K562 (cell line): ENCODE results near the gene SPHK2. TPM values are rescaled to one million over a fixed set of nuclear protein-coding genes. Genes with fewer than 3 reads are reported as not detected.

ENCODE experiments used
- CBX5 ChIP-seq: IDR thresholded peaks from 2 replicates; pipeline ENCODE4 v1.6.1; 2014; ENCODE audit warnings: low read depth, borderline replicate concordance
- CXXC5 ChIP-seq: fragments of 250-450 bp; sonication (Bioruptor Pico); IDR thresholded peaks from 2 replicates; pipeline ENCODE4 v1.8.0; 2022; ENCODE audit warnings: inconsistent platforms, mild to moderate bottlenecking, moderate library complexity
- JUND ChIP-seq, 2 experiments: IDR thresholded peaks; 2 replicates in 1 of 2; 3 replicates in 1 of 2; pipeline ENCODE4 v1.6.1; 2011; ENCODE audit warnings: borderline replicate concordance in 2 of 2, low read depth in 2 of 2, low read length in 2 of 2, improper control_type of control experiment in 1 of 2, missing biosample characterization in 1 of 2, missing genetic modification characterization in 1 of 2, missing genetic modification reagents in 1 of 2
- KLF1 ChIP-seq: fragments of 450-650 bp; IDR thresholded peaks from 2 replicates; pipeline ENCODE4 v1.6.1; 2016; ENCODE audit warnings: missing genetic modification characterization, missing compliant biosample characterization
- MITF ChIP-seq: IDR thresholded peaks from 2 replicates; pipeline ENCODE4 v1.6.1; 2014; ENCODE audit warnings: antibody characterized with exemption
- NKRF ChIP-seq: fragments of 450-650 bp; IDR thresholded peaks from 2 replicates; pipeline ENCODE4 v1.6.1; 2016; ENCODE audit warnings: borderline replicate concordance
- TGIF2 ChIP-seq: sonication (generic); formaldehyde crosslinking; IDR thresholded peaks from 2 replicates; pipeline ENCODE4 v1.8.1; 2022; ENCODE audit warnings: mild to moderate bottlenecking, missing genetic modification reagents, moderate library complexity
- ZFP36 ChIP-seq: fragments of 150-350 bp; IDR thresholded peaks from 2 replicates; pipeline ENCODE4 v1.6.1; 2018; ENCODE audit warnings: low read length, low read depth; ENCODE audit not compliant: partially characterized antibody
- polyA plus RNA-seq, 8 experiments: library from polyadenylated mRNA; depleted of rRNA in 4 of 8; stranded (reverse) in 5 of 8; unstranded in 3 of 8; fragments of >200 nt; fragmentation: Nextera tagmentation in 2 of 8; fragmentation: Illumina TruSeq in 1 of 8; extraction: Ambion mirVana in 2 of 8; extraction: Trizol in 1 of 8; gene quantifications; 2 replicates each; pipeline versions ENCODE4 v1.2.1 to v1.2.3, GENCODE V29; 2011 to 2014; ENCODE audit warnings: inconsistent platforms in 1 of 8, missing spikeins in 1 of 8
- total RNA-seq, 7 experiments: library from RNA; depleted of rRNA in 6 of 7; stranded (reverse); fragments of >200 nt in 6 of 7; fragmentation: Illumina TruSeq in 2 of 7; extraction: Trizol in 2 of 7; gene quantifications; 2 replicates each; pipeline versions ENCODE4 v1.2.1 to v1.2.3, GENCODE V29; 2011 to 2021; ENCODE audit warnings: low replicate concordance in 1 of 7
- TF ChIP-seq, protein P1 (sequence below): fragments of 250-450 bp; sonication (Bioruptor Pico); IDR thresholded peaks from 2 replicates; pipeline ENCODE4 v1.4.0; 2020
- TF ChIP-seq, protein P2 (sequence below): fragments of 250-450 bp; sonication (Bioruptor Pico); IDR thresholded peaks from 2 replicates; pipeline ENCODE4 v1.5.0; 2021
- TF ChIP-seq, protein P3 (sequence below): fragments of 250-450 bp; sonication (Bioruptor Pico); IDR thresholded peaks from 2 replicates; pipeline ENCODE4 v1.4.0; 2020; ENCODE audit warnings: mild to moderate bottlenecking, moderate library complexity

SPHK2 gene
- total and polyA plus RNA-seq, 9 of the 15 experiments (the other 6 are each of a cell fraction or from before 2014, with no cell fraction given): 0.10 to 15.2 (median 2.9) TPM

DNA sequence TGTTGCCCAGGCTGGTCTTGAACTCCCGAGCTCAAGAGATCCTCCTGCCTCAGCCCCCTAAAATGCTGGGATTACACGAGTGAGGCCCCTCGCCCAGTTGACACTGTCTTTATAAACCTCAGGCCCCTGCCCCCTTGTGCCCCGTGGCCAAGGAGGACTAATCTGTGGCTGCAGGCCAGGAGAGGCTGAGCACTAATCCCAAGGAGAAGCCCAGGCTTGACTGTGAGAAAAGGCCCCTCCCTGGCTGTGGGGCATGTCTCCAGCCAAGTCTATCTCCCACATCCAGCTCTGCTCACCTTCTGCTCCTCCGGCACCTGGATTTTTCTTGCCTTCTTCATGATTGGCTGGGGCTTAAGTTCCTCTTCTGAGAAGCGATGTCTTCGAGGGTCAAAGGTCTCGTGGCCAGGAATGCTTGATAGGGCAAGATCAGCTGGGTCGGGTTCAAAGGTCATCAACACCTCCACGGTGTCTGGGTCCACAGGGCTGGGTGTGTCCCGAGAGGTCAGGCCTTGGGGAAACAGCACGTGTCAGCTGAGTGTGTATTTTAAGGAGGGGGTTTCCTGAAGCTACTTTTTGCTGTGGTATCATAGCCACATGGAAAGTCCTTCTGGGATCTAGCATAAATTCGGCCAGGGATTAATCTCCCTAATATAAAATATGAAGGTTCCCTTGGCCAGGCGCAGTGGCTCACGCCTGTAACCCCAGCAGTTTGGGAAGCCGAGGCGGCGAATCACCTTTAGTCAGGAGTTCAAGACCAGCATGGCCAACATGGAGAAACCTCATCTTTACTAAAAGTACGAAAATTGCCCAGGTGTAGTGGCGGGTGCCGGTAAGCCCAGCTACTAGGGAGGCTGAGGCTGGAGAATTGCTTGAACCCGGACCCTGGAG, 14.1 kb downstream of the SPHK2 start (continued):
- TF ChIP-seq, protein P1, sequence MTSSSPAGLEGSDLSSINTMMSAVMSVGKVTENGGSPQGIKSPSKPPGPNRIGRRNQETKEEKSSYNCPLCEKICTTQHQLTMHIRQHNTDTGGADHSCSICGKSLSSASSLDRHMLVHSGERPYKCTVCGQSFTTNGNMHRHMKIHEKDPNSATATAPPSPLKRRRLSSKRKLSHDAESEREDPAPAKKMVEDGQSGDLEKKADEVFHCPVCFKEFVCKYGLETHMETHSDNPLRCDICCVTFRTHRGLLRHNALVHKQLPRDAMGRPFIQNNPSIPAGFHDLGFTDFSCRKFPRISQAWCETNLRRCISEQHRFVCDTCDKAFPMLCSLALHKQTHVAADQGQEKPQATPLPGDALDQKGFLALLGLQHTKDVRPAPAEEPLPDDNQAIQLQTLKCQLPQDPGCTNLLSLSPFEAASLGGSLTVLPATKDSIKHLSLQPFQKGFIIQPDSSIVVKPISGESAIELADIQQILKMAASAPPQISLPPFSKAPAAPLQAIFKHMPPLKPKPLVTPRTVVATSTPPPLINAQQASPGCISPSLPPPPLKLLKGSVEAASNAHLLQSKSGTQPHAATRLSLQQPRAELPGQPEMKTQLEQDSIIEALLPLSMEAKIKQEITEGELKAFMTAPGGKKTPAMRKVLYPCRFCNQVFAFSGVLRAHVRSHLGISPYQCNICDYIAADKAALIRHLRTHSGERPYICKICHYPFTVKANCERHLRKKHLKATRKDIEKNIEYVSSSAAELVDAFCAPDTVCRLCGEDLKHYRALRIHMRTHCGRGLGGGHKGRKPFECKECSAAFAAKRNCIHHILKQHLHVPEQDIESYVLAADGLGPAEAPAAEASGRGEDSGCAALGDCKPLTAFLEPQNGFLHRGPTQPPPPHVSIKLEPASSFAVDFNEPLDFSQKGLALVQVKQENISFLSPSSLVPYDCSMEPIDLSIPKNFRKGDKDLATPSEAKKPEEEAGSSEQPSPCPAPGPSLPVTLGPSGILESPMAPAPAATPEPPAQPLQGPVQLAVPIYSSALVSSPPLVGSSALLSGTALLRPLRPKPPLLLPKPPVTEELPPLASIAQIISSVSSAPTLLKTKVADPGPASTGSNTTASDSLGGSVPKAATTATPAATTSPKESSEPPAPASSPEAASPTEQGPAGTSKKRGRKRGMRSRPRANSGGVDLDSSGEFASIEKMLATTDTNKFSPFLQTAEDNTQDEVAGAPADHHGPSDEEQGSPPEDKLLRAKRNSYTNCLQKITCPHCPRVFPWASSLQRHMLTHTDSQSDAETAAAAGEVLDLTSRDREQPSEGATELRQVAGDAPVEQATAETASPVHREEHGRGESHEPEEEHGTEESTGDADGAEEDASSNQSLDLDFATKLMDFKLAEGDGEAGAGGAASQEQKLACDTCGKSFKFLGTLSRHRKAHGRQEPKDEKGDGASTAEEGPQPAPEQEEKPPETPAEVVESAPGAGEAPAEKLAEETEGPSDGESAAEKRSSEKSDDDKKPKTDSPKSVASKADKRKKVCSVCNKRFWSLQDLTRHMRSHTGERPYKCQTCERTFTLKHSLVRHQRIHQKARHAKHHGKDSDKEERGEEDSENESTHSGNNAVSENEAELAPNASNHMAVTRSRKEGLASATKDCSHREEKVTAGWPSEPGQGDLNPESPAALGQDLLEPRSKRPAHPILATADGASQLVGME: no peak
- TF ChIP-seq CXXC5 (CRISPR knock-in tag) (peak; percentile 73), KLF1 (no peak), NKRF (peak; percentile 15; the same call in 1 of the 2 replicates), ZFP36 (no peak), JUND (IDR thresholded peaks at IDR 0.05; ENCODE audit: borderline replicate concordance, low read depth, low read length) (no peak), JUND (tag; IDR thresholded peaks at IDR 0.05; ENCODE audit: borderline replicate concordance, low read depth, low read length) (peak; percentile 48; the same call in 1 of the 3 replicates), CBX5 (no peak), TGIF2 (CRISPR knock-in tag) (no peak), MITF (no peak)
- TF ChIP-seq, protein P2, sequence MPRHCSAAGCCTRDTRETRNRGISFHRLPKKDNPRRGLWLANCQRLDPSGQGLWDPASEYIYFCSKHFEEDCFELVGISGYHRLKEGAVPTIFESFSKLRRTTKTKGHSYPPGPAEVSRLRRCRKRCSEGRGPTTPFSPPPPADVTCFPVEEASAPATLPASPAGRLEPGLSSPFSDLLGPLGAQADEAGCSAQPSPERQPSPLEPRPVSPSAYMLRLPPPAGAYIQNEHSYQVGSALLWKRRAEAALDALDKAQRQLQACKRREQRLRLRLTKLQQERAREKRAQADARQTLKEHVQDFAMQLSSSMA (CRISPR knock-in tag): no peak
- TF ChIP-seq, protein P3, sequence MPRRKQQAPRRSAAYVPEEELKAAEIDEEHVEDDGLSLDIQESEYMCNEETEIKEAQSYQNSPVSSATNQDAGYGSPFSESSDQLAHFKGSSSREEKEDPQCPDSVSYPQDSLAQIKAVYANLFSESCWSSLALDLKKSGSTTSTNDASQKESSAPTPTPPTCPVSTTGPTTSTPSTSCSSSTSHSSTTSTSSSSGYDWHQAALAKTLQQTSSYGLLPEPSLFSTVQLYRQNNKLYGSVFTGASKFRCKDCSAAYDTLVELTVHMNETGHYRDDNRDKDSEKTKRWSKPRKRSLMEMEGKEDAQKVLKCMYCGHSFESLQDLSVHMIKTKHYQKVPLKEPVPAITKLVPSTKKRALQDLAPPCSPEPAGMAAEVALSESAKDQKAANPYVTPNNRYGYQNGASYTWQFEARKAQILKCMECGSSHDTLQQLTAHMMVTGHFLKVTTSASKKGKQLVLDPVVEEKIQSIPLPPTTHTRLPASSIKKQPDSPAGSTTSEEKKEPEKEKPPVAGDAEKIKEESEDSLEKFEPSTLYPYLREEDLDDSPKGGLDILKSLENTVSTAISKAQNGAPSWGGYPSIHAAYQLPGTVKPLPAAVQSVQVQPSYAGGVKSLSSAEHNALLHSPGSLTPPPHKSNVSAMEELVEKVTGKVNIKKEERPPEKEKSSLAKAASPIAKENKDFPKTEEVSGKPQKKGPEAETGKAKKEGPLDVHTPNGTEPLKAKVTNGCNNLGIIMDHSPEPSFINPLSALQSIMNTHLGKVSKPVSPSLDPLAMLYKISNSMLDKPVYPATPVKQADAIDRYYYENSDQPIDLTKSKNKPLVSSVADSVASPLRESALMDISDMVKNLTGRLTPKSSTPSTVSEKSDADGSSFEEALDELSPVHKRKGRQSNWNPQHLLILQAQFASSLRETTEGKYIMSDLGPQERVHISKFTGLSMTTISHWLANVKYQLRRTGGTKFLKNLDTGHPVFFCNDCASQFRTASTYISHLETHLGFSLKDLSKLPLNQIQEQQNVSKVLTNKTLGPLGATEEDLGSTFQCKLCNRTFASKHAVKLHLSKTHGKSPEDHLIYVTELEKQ: no peak
